Mesenchymal stem cell (in vitro differentiated cells and primary cell): ENCODE results near the gene ZHX3.
A peak's percentile ranks its signal among the peaks of the same experiment; 100 is the strongest.

Experiments
- DNase-seq: peaks from one replicate; pipeline ENCODE4 v3.0.0-alpha.2; 2013
- H2AFZ ChIP-seq: one replicate; pipeline ENCODE4 v1.6.1; 2013; ENCODE audit warnings: low read depth, mild to moderate bottlenecking, control low read depth, inconsistent platforms, low read length, moderate library complexity
- H2AK5ac ChIP-seq: 2 replicates; pipeline ENCODE4 v1.6.1; 2013; ENCODE audit warnings: low read length, moderate library complexity, mild to moderate bottlenecking, inconsistent platforms; ENCODE audit not compliant: severe bottlenecking
- H2BK120ac ChIP-seq: one replicate; pipeline ENCODE4 v1.6.1; 2013; ENCODE audit warnings: low read depth, mild to moderate bottlenecking, inconsistent platforms, low read length, moderate library complexity
- H2BK12ac ChIP-seq, 2 experiments: one replicate each; pipeline ENCODE4 v1.6.1; 2013; ENCODE audit warnings: inconsistent platforms in 2 of 2, low read length in 2 of 2, mild to moderate bottlenecking in 2 of 2, moderate library complexity in 2 of 2, control low read depth in 1 of 2
- H2BK15ac ChIP-seq: one replicate; pipeline ENCODE4 v1.6.1; 2013; ENCODE audit warnings: mild to moderate bottlenecking, low read depth, inconsistent platforms; ENCODE audit not compliant: poor library complexity, severe bottlenecking
- H2BK5ac ChIP-seq: 2 replicates; pipeline ENCODE4 v1.6.1; 2013; ENCODE audit warnings: low read depth, mild to moderate bottlenecking, low read length, control low read depth, inconsistent platforms; ENCODE audit not compliant: poor library complexity, severe bottlenecking
- H3K14ac ChIP-seq, 2 experiments: one replicate each; pipeline ENCODE4 v1.6.1; 2013; ENCODE audit warnings: inconsistent platforms in 2 of 2, low read length in 2 of 2, control low read depth in 1 of 2, mild to moderate bottlenecking in 1 of 2, moderate library complexity in 1 of 2
- H3K18ac ChIP-seq, 2 experiments: one replicate each; pipeline ENCODE4 v1.6.1; 2013; ENCODE audit warnings: inconsistent platforms in 2 of 2, low read length in 2 of 2, control low read depth in 1 of 2, low read depth in 1 of 2, mild to moderate bottlenecking in 1 of 2
- H3K23ac ChIP-seq, 2 experiments: one replicate each; pipeline ENCODE4 v1.6.1; 2013; ENCODE audit warnings: inconsistent platforms in 2 of 2, low read length in 2 of 2, mild to moderate bottlenecking in 2 of 2, moderate library complexity in 2 of 2, control low read depth in 1 of 2
- H3K27ac ChIP-seq: 2 replicates; pipeline ENCODE4 v1.5.1; 2013; ENCODE audit warnings: mild to moderate bottlenecking, moderate library complexity, low read length, control low read depth, inconsistent platforms; ENCODE audit not compliant: poor library complexity, severe bottlenecking
- H3K27me3 ChIP-seq, 2 experiments: 2 replicates each; pipeline versions ENCODE4 v1.6.1 to v1.7.0; 2013; ENCODE audit warnings: low read length in 2 of 2, mild to moderate bottlenecking in 2 of 2, moderate library complexity in 2 of 2, control low read depth in 1 of 2, inconsistent platforms in 1 of 2; ENCODE audit not compliant: control insufficient read depth in 1 of 2, insufficient read depth in 1 of 2
- H3K36me3 ChIP-seq, 2 experiments: 2 replicates each; pipeline versions ENCODE4 v1.6.1 to v1.7.0; 2013; ENCODE audit warnings: low read length in 2 of 2, control low read depth in 1 of 2, inconsistent platforms in 1 of 2, low read depth in 1 of 2, mild to moderate bottlenecking in 1 of 2; ENCODE audit not compliant: insufficient read depth in 2 of 2, control insufficient read depth in 1 of 2
- H3K4ac ChIP-seq, 2 experiments: one replicate each; pipeline ENCODE4 v1.6.1; 2013; ENCODE audit warnings: inconsistent platforms in 2 of 2, low read length in 2 of 2, mild to moderate bottlenecking in 2 of 2, moderate library complexity in 2 of 2, control low read depth in 1 of 2, low read depth in 1 of 2
- H3K4me1 ChIP-seq: 2 replicates; pipeline ENCODE4 v1.6.1; 2013; ENCODE audit warnings: low read depth, low read length, control low read depth; ENCODE audit not compliant: control insufficient read depth, insufficient read depth
- H3K4me2 ChIP-seq: 2 replicates; pipeline ENCODE4 v1.6.1; 2013; ENCODE audit warnings: low read length, mild to moderate bottlenecking, inconsistent platforms; ENCODE audit not compliant: poor library complexity, severe bottlenecking
- H3K4me3 ChIP-seq, 2 experiments: 2 replicates each; pipeline versions ENCODE4 v1.5.1 to v1.7.0; 2013; ENCODE audit warnings: low read length in 2 of 2, mild to moderate bottlenecking in 2 of 2, control low read depth in 1 of 2, low read depth in 1 of 2; ENCODE audit not compliant: insufficient read depth in 1 of 2
- H3K79me1 ChIP-seq: replicated peaks from 2 replicates; pipeline ENCODE4 v1.6.1; 2013; ENCODE audit warnings: mild to moderate bottlenecking, control low read depth, low read length, inconsistent platforms; ENCODE audit not compliant: poor library complexity, severe bottlenecking
- H3K9ac ChIP-seq: 2 replicates; pipeline ENCODE4 v1.7.0; 2013; ENCODE audit warnings: mild to moderate bottlenecking, low read length, moderate library complexity
- H3K9me3 ChIP-seq: 2 replicates; pipeline ENCODE4 v1.7.0; 2013; ENCODE audit warnings: mild to moderate bottlenecking, low read length; ENCODE audit not compliant: control insufficient read depth
- H4K8ac ChIP-seq: one replicate; pipeline ENCODE4 v1.6.1; 2013; ENCODE audit warnings: inconsistent platforms, mild to moderate bottlenecking, low read length, moderate library complexity
- H4K91ac ChIP-seq: one replicate; pipeline ENCODE4 v1.6.1; 2013; ENCODE audit warnings: mild to moderate bottlenecking, low read length, inconsistent platforms
- WGBS: methylation state at CpG from one replicate; pipeline ENCODE4 v1.1.7; 2013; ENCODE audit warnings: mixed read lengths; 5-methylcytosine and 5-hydroxymethylcytosine counted together

ZHX3 gene

DNA sequence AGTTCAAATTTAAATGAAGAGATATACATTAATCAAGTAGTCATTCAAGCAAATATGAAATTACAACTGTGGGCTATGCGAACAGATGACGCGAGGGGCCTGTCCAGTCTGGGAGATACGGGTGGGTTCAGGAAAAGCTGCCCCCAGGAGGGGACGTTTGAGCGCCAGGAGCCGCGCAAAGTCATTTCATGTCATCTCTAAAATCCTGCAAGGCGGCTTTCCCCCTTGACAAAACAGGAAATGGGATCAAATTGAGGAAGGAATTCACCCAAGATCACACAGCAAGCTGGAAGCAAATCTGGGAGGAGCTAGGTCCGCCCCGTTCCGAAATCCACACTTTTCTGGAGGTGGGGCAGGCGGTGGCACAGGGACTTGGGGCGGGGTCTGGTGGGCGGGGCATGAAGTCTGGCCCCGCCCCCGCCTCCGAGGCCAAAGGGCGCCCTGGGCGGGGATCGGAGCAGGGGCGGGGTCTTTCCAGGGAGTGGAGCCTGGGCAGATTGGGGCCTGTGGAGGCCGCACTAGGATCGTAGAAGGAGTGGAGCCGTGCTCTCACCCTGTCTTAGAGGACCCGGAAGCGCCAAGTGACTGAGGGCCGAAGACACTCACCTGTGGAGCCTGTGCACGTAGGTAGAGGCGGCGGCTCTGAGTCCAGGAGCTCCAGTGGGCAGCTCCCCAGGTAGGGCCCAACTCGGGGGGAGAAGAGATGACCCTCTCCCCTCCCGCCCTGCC is 23.0 kb upstream of the ZHX3 start, which contains the start of gene LPIN3:
Gene LPIN3 (plus strand): TSS at position 495 of the 729 bp plus-strand sequence. CDS start 4,983 bp downstream, outside the sequence.
- peak within 1 kb of the TSS; percentile 45 to 87 for H3K4me3 ChIP-seq
- peak within 1 kb of the TSS; percentile 28 for H3K27ac ChIP-seq
- H3K79me1 ChIP-seq = peaks cover 27% of the 10 kb centered on the region
- H4K8ac ChIP-seq = peak within 1 kb of the TSS; percentile 90
- no peak within 1 kb of the TSS for H2BK120ac ChIP-seq
- no peaks in the 10 kb centered on the region for H3K27me3 ChIP-seq
- no peak within 1 kb of the TSS for H2AFZ ChIP-seq
- H3K9ac ChIP-seq = peak within 1 kb of the TSS; percentile 90
- H4K91ac ChIP-seq = peak within 1 kb of the TSS; percentile 78
- H3K36me3 ChIP-seq = peaks cover 6 to 7% of the 10 kb centered on the region in 2 experiments
- no peak within 1 kb of the TSS for H3K23ac ChIP-seq
- no peaks in the 10 kb centered on the region for H3K9me3 ChIP-seq
- DNase-seq = peak; percentile 84
- WGBS = 7% methylated on average over 33 of the region's 33 CpGs
- H2BK15ac ChIP-seq = peak within 1 kb of the TSS; percentile 80
- no peak within 1 kb of the TSS for H2BK5ac ChIP-seq
- peak within 1 kb of the TSS in 1 of 2 experiments; percentile 62 for H3K4ac ChIP-seq
- peaks cover 15% of the 10 kb centered on the region for H3K4me1 ChIP-seq
- H3K18ac ChIP-seq = peak within 1 kb of the TSS; percentile 58 to 91
- peak within 1 kb of the TSS in 1 of 2 experiments; percentile 66 for H3K14ac ChIP-seq
- peak within 1 kb of the TSS; percentile 91 for H3K4me2 ChIP-seq
- H2AK5ac ChIP-seq = peak within 1 kb of the TSS; percentile 78
- peak within 1 kb of the TSS; percentile 0 to 64 for H2BK12ac ChIP-seq

DNA sequence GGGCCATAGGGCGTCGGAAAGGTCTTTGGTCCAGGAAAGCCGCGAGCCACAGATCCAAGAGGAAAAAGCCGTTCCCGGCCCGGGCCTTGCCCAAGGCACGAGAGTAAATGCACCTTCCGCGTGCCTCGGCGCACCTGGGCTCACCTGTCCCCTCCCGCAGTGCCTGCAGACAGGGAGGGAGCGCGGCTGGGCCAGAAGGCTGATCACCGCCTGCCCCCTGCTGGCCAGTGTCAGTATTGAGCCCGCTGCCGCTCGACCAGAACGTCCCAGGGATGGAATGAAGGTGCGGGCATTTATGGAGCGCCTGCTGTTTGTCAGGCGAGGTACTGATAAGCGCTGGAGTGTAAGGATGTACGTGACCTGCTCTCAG is 22.4 kb upstream of the ZHX3 start:
- H2BK5ac ChIP-seq = no peak overlapping the region
- no peak overlapping the region for H2BK120ac ChIP-seq
- H3K9me3 ChIP-seq = no peaks in the 10 kb centered on the region
- peak overlapping the region; percentile 90 for H3K9ac ChIP-seq
- H3K79me1 ChIP-seq = peaks cover 27% of the 10 kb centered on the region
- H4K8ac ChIP-seq = no peak overlapping the region
- H2AK5ac ChIP-seq = no peak overlapping the region
- H3K4me1 ChIP-seq = peaks cover 16% of the 10 kb centered on the region
- H2AFZ ChIP-seq = no peak overlapping the region
- peak overlapping the region; percentile 91 for H3K4me2 ChIP-seq
- H3K18ac ChIP-seq = no peak overlapping the region
- H3K4me3 ChIP-seq = peak overlapping the region in 1 of 2 experiments; percentile 87
- H2BK12ac ChIP-seq = peak overlapping the region in 1 of 2 experiments; percentile 64
- peak; percentile 73 for DNase-seq
- H4K91ac ChIP-seq = no peak overlapping the region
- H3K23ac ChIP-seq = no peak overlapping the region
- H3K14ac ChIP-seq = no peak overlapping the region
- peaks cover 5 to 6% of the 10 kb centered on the region in 2 experiments for H3K36me3 ChIP-seq
- no peak overlapping the region for H2BK15ac ChIP-seq
- no peak overlapping the region for H3K4ac ChIP-seq
- no peaks in the 10 kb centered on the region for H3K27me3 ChIP-seq
- H3K27ac ChIP-seq = no peak overlapping the region
- 4% methylated on average over 23 of the region's 25 CpGs for WGBS

DNA sequence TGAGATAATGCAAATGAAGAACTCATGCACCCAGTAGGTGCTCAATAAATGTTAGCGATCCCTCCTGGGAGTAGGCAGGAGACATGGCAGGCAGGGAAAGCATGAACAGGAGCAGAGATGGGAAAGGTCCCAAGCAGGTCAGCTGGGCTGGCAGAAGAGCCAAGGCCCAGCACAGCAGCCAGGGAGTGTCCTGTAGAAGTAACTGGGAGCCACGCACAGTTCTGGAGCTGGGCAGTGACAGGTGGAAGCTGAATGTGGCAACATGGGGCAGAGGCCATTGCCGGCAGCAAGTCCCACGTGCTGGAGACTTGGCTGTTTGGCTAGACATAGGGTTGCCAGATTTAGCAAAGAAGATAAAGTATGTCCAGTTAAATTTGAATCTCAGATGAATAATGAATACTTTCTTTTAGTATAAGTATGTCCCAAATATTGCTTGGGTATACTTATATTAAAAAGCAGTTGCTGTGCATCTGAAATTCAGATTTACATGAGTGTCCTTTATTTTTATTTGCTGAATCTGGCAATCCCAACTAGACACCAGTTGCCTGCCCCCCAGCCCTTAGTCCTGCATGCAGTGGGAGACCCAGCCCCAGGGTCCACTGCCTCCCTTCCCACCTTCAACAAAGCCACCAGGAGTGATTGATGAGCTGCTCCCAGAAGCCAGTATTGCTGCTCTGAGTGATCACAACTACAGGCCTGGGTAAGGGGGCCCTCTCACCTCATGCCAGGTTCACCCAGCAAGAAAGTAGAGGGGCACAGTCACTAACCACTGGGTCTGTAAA is 19.4 kb upstream of the ZHX3 start:
- H2BK5ac ChIP-seq = no peak overlapping the region
- H4K91ac ChIP-seq = no peak overlapping the region
- H3K4me1 ChIP-seq = peaks cover 15% of the 10 kb centered on the region
- H3K18ac ChIP-seq = no peak overlapping the region
- H2BK120ac ChIP-seq = no peak overlapping the region
- no peak overlapping the region for H3K9ac ChIP-seq
- no peaks in the 10 kb centered on the region for H3K36me3 ChIP-seq
- WGBS = 91% methylated on average over 4 of the region's 4 CpGs
- H2BK15ac ChIP-seq = no peak overlapping the region
- no peaks in the 10 kb centered on the region for H3K9me3 ChIP-seq
- peak overlapping the region; percentile 70 for H2AK5ac ChIP-seq
- H3K4ac ChIP-seq = no peak overlapping the region
- H3K27ac ChIP-seq = no peak overlapping the region
- no peak overlapping the region for H2BK12ac ChIP-seq
- H2AFZ ChIP-seq = no peak overlapping the region
- H3K4me2 ChIP-seq = no peak overlapping the region
- no peak for DNase-seq
- no peak overlapping the region for H3K23ac ChIP-seq
- H4K8ac ChIP-seq = no peak overlapping the region
- no peak overlapping the region for H3K4me3 ChIP-seq
- H3K14ac ChIP-seq = no peak overlapping the region
- peaks cover 6% of the 10 kb centered on the region for H3K79me1 ChIP-seq
- H3K27me3 ChIP-seq = no peaks in the 10 kb centered on the region

DNA sequence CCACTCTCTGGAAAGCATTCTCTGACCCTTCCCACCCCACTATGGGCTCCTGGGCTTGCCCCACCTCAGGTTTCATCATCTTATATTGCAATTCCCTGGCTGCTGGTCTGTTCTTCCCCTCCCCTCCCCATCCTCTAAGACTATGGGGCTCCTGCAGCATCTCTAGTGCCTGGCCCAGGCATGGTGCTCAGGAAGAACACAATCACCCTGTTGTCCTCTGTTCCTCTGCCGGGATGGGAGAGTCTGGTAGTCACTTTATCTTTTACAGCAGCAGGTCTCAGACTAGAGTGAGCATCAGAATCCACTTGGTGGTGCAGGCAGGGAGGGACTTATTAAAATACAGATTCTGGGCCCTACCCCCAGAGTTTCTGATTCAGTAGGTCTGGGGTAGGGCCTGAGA is 18.1 kb upstream of the ZHX3 start:
- H3K9me3 ChIP-seq = no peaks in the 10 kb centered on the region
- WGBS = 83% methylated on average over 1 of the region's 1 CpG
- H2AK5ac ChIP-seq = peak overlapping the region; percentile 24
- H3K27me3 ChIP-seq = no peaks in the 10 kb centered on the region
- peaks cover 10% of the 10 kb centered on the region for H3K4me1 ChIP-seq
- H2BK5ac ChIP-seq = no peak overlapping the region
- H2BK15ac ChIP-seq = no peak overlapping the region
- no peak overlapping the region for H3K4ac ChIP-seq
- no peak overlapping the region for H4K91ac ChIP-seq
- no peaks in the 10 kb centered on the region for H3K79me1 ChIP-seq
- H3K9ac ChIP-seq = no peak overlapping the region
- no peak overlapping the region for H2BK12ac ChIP-seq
- H3K4me2 ChIP-seq = no peak overlapping the region
- no peak overlapping the region for H3K27ac ChIP-seq
- no peaks in the 10 kb centered on the region for H3K36me3 ChIP-seq
- no peak for DNase-seq
- no peak overlapping the region for H2AFZ ChIP-seq
- no peak overlapping the region for H2BK120ac ChIP-seq
- H3K23ac ChIP-seq = no peak overlapping the region
- no peak overlapping the region for H3K18ac ChIP-seq
- no peak overlapping the region for H3K14ac ChIP-seq
- H4K8ac ChIP-seq = no peak overlapping the region
- no peak overlapping the region for H3K4me3 ChIP-seq
